Measurements from ENCODE around the gene KIF3B.

- TF ChIP-seq POLR2A (IDR thresholded peaks at IDR 0.05) = no peak
- TF ChIP-seq CTCF (IDR thresholded peaks at IDR 0.05) = no peak
Measured at GRCh38 chr20:32263398-32263954, 14.0 kb upstream of the KIF3B start.

Measured in heart left ventricle (tissue), 13 donors.